Neural progenitor cell (in vitro differentiated cells): ENCODE data around the gene APOBEC3H. TPM values are rescaled to one million over a fixed set of nuclear protein-coding genes. Genes with fewer than 3 reads are reported as not detected.
A peak's percentile ranks its signal among the peaks of the same experiment; 100 is the strongest.

Experiments used
- DNase-seq: peaks from one replicate; pipeline ENCODE4 v3.0.0-alpha.2; 2016; ENCODE audit warnings: low spot score
- H2AFZ ChIP-seq: fragments of 200-600 bp; sonication (generic); replicated peaks from 2 replicates; pipeline ENCODE4 v1.6.1; 2016; ENCODE audit warnings: antibody characterized with exemption
- H3F3A ChIP-seq: fragments of 200-600 bp; sonication (generic); 2 replicates; pipeline ENCODE4 v1.6.1; 2016; ENCODE audit warnings: antibody characterized with exemption, low read depth
- H3K27ac ChIP-seq: fragments of 200-600 bp; sonication (generic); 2 replicates; pipeline ENCODE4 v1.5.1; 2016; ENCODE audit warnings: mild to moderate bottlenecking
- H3K27me3 ChIP-seq: fragments of 200-600 bp; sonication (generic); 2 replicates; pipeline ENCODE4 v1.6.1; 2016; ENCODE audit warnings: mild to moderate bottlenecking, moderate library complexity
- H3K36me3 ChIP-seq: fragments of 200-600 bp; sonication (generic); 2 replicates; pipeline ENCODE4 v1.5.1; 2016
- H3K4me1 ChIP-seq: fragments of 200-600 bp; sonication (generic); 2 replicates; pipeline ENCODE4 v1.6.1; 2016; ENCODE audit warnings: mixed run types
- H3K4me2 ChIP-seq: fragments of 200-600 bp; sonication (generic); 2 replicates; pipeline ENCODE4 v1.6.1; 2016
- H3K4me3 ChIP-seq: fragments of 200-600 bp; sonication (generic); 2 replicates; pipeline ENCODE4 v1.5.1; 2016
- H3K79me2 ChIP-seq: fragments of 200-600 bp; sonication (generic); 2 replicates; pipeline ENCODE4 v1.6.1; 2016; ENCODE audit warnings: low read depth
- H3K9ac ChIP-seq: fragments of 200-600 bp; sonication (generic); 2 replicates; pipeline ENCODE4 v1.6.1; 2016
- H3K9me3 ChIP-seq: fragments of 200-600 bp; sonication (generic); 2 replicates; pipeline ENCODE4 v1.5.1; 2016; ENCODE audit warnings: low read depth
- H4K20me1 ChIP-seq: fragments of 200-600 bp; sonication (generic); 2 replicates; pipeline ENCODE4 v1.6.1; 2016; ENCODE audit warnings: low read depth
- H3K27ac Mint-ChIP-seq: 3 replicates; pipeline ENCODE4 v1.8.0; 2021; ENCODE audit warnings: mixed read lengths
- H3K27me3 Mint-ChIP-seq: 2 replicates; pipeline ENCODE4 v1.8.0; 2022; ENCODE audit warnings: low read depth, mild to moderate bottlenecking, inconsistent platforms, moderate library complexity, mixed read lengths; ENCODE audit not compliant: insufficient read depth
- H3K36me3 Mint-ChIP-seq: 3 replicates; pipeline ENCODE4 v1.8.0; 2021; ENCODE audit warnings: mixed read lengths
- H3K4me1 Mint-ChIP-seq: 3 replicates; pipeline ENCODE4 v1.8.0; 2021; ENCODE audit warnings: mixed read lengths
- H3K4me3 Mint-ChIP-seq: 3 replicates; pipeline ENCODE4 v1.8.0; 2021; ENCODE audit warnings: mild to moderate bottlenecking, moderate library complexity, mixed read lengths
- H3K9me3 Mint-ChIP-seq: 3 replicates; pipeline ENCODE4 v1.8.0; 2020; ENCODE audit warnings: mixed read lengths
- CTCF ChIP-seq: fragments of 200-600 bp; sonication (generic); IDR thresholded peaks from 2 replicates; pipeline ENCODE4 v1.5.1; 2017; ENCODE audit warnings: antibody characterized with exemption, mild to moderate bottlenecking
- EZH2 ChIP-seq: fragments of 200-600 bp; sonication (generic); IDR thresholded peaks from 2 replicates; pipeline ENCODE4 v1.6.1; 2017; ENCODE audit warnings: antibody characterized with exemption, mild to moderate bottlenecking, moderate library complexity
- EZH2phosphoT487 ChIP-seq: fragments of 200-600 bp; sonication (generic); IDR thresholded peaks from 2 replicates; pipeline ENCODE4 v1.6.1; 2017; ENCODE audit warnings: antibody characterized with exemption
- total RNA-seq: library from RNA; depleted of rRNA; stranded (reverse); fragments of >200 nt; gene quantifications from 2 replicates; pipeline ENCODE4 v1.2.3, GENCODE V29; 2015; ENCODE audit warnings: low replicate concordance

Gene APOBEC3H
- total RNA-seq, 1 donor from 2014 or later: 1.4 TPM

- no peak for DNase-seq
- no peak overlapping the region for H3K4me2 ChIP-seq
- H3K36me3 ChIP-seq: no peaks in the 10 kb centered on the region
- H3K4me3 ChIP-seq: no peak overlapping the region
- H3K4me3 Mint-ChIP-seq: peak overlapping the region; percentile 9
- H2AFZ ChIP-seq: no peak overlapping the region
- no peaks in the 10 kb centered on the region for H3K9me3 ChIP-seq
- no peaks in the 10 kb centered on the region for H3K36me3 Mint-ChIP-seq
- H3K9ac ChIP-seq: no peak overlapping the region
- peaks cover 10% of the 10 kb centered on the region for H3K27me3 Mint-ChIP-seq
- peaks cover 20% of the 10 kb centered on the region for H3K4me1 ChIP-seq
- H4K20me1 ChIP-seq: no peaks in the 10 kb centered on the region
- no peak overlapping the region for H3K27ac ChIP-seq
- TF ChIP-seq CTCF: no peak
- TF ChIP-seq EZH2: no peak
- no peak for TF ChIP-seq EZH2phosphoT487
- no peaks in the 10 kb centered on the region for H3K79me2 ChIP-seq
- peaks cover 12% of the 10 kb centered on the region for H3F3A ChIP-seq
- H3K27ac Mint-ChIP-seq: no peak overlapping the region
- H3K9me3 Mint-ChIP-seq: no peaks in the 10 kb centered on the region
- H3K27me3 ChIP-seq: no peaks in the 10 kb centered on the region
- peaks cover 25% of the 10 kb centered on the region for H3K4me1 Mint-ChIP-seq
Measured at GRCh38 chr22:39092111-39092862, 4.8 kb upstream of the APOBEC3H start.

- Mint-ChIP-seq H3K9me3 (no peaks in the 10 kb centered on the region), H3K36me3 (no peaks in the 10 kb centered on the region), H3K4me3 (no peak overlapping the region), H3K27ac (no peak overlapping the region), H3K4me1 (peaks cover 27% of the 10 kb centered on the region), H3K27me3 (peaks cover 11% of the 10 kb centered on the region)
- Histone ChIP-seq H3K4me3 (no peak overlapping the region), H3K27ac (no peak overlapping the region), H3K9ac (no peak overlapping the region), H3K9me3 (no peaks in the 10 kb centered on the region), H4K20me1 (no peaks in the 10 kb centered on the region), H3F3A (peaks cover 29% of the 10 kb centered on the region), H3K79me2 (no peaks in the 10 kb centered on the region), H2AFZ (no peak overlapping the region), H3K36me3 (no peaks in the 10 kb centered on the region), H3K4me2 (no peak overlapping the region), H3K27me3 (no peaks in the 10 kb centered on the region), H3K4me1 (peaks cover 26% of the 10 kb centered on the region)
- DNase-seq: no peak
- TF ChIP-seq EZH2 (no peak), CTCF (no peak), EZH2phosphoT487 (no peak)
Measured at GRCh38 chr22:39094717-39095389, 2.2 kb upstream of the APOBEC3H start.

- Histone ChIP-seq H3K4me3 (no peak overlapping the region), H3K4me1 (peaks cover 26% of the 10 kb centered on the region), H3K4me2 (no peak overlapping the region), H3K36me3 (no peaks in the 10 kb centered on the region), H3K9me3 (no peaks in the 10 kb centered on the region), H3K9ac (no peak overlapping the region), H3K79me2 (no peaks in the 10 kb centered on the region), H3K27me3 (no peaks in the 10 kb centered on the region), H2AFZ (no peak overlapping the region), H3K27ac (no peak overlapping the region), H3F3A (peaks cover 29% of the 10 kb centered on the region), H4K20me1 (no peaks in the 10 kb centered on the region)
- no peak overlapping the region for H3K27ac Mint-ChIP-seq
- H3K4me3 Mint-ChIP-seq: no peak overlapping the region
- no peaks in the 10 kb centered on the region for H3K9me3 Mint-ChIP-seq
- peaks cover 30% of the 10 kb centered on the region for H3K4me1 Mint-ChIP-seq
- DNase-seq: no peak
- H3K36me3 Mint-ChIP-seq: no peaks in the 10 kb centered on the region
- peaks cover 9% of the 10 kb centered on the region for H3K27me3 Mint-ChIP-seq
- TF ChIP-seq EZH2 (no peak), EZH2phosphoT487 (no peak), CTCF (no peak)
Measured at GRCh38 chr22:39095971-39096370, 1.1 kb upstream of the APOBEC3H start.
